GM21367 (cell line): Measurements from ENCODE around the gene IREB2.
"Not testable (repeated sequence)": the region's sequence is repeated elsewhere in the genome, so short reads cannot be mapped to it uniquely, and the experiment has no call there.

ENCODE experiments used
- ATAC-seq: cut with Tn5 transposase; IDR thresholded peaks from one replicate; pipeline ENCODE4 v1.9.1; 2021; ENCODE audit not compliant: unreplicated experiment

IREB2 gene

GRCh38 chr15:78434134-78434533, 3.9 kb upstream of the IREB2 start:
- no peak for ATAC-seq

GRCh38 chr15:78434711-78435110, 3.3 kb upstream of the IREB2 start:
- ATAC-seq, result not testable (repeated sequence)

DNA sequence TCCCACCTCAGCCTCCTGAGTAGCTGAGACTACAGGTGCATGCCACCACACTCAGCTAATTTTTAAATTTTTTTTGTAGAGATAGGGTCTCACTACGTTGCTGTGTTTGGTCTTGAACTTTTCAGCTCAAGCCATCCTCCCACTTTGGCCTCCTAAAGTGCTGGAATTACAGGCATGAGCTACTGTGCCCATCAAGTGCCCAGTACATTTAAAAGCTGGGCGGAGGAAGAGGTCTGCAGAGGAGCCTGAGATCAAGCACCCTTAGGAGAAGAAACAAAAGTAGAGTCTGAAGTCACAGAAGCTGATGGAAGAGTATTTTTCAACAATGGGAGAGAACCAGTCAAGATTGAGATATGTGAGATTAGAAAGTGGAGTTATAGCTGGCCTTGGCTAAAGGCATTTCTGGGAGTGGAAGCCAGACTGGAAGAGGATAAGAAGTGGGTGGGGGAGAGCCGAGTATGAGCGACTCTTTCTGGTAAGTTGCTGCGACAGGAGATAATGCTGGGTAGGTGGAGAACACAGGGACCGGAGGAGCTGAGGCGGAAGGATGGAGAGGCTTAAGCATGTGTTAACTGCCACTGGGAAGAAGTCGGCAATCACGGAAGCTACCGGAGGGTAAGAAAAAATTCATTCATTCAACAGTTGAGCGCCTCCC, 782 bp upstream of the IREB2 start:
- ATAC-seq, result no peak

DNA sequence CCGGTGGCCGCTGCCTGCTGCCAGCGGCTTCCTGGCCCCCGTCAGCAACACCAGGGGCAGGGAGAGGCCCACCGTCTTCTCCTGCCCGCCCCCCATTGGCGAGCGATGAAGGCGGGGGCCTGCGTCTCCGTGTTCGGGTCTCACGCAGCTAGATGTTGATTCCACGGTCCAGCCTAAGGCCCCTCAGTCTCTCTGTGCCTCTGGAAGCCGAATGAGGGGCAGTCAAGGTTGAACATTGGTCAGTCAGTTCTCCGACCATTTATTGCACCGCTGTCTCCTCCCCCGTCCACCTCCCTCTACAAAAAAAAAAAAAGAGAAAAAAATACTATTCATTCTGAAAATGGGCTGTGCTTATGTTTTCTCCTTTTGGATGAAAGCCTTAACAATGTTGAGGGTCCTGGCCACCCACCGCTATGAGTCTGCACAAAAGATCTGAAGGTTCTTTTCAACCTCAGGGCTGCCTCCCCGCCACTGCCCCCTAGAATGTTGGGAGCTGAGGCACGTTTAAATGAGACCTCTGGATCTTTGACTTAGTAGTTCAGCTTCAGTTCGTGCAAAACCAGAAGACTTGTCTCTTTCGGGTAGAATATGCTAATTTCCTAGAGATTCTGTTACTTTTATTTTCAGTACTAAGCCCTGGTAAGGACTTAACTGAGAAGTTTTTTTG, 736 bp downstream of the IREB2 start:
- peak; percentile 20 for ATAC-seq

DNA sequence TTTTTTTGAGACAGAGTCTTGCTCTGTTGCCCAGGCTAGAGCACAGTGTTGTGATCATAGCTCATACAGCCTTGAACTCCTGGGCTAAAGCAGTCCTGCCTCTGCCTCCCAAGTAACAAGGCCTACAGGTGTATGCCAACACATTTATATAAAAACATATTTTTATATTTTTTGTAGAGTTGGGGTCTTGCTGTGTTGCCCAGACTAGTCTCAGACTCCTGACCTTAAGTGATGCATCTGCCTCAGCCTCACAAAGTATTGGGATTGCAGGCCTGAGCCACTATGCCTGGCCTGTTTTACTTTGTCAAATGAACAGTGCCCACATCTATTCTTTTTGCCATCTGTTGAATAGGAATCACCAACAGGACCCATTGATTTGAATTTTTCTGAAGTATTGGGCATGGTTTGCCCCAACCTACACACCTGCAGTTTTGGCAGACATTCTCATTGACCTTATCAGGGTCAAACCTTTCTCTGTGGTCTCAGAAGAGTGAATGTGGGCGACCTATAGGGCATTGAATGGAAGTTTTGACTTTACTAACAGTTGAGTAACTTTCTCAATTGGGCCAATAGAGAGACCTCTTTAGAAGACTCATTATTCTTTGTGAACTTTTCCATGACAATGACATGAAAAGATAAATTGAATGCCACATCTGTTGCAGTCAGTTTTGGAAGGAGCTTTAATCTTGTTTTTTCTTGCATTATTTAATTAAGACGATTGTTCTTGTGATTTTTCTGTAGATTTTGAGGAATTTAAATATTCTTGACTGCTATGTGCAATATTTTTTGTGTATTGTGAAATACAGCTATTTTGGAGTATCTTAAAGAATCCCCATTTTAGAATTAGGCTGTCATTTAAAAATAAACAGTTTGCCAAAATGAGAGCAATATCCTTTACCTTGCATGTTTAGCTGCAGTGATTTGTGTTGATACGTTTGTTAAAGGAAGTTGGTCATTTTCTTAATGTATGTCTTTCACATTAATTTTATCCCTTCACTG, 2.7 kb downstream of the IREB2 start:
- no peak for ATAC-seq

- ATAC-seq, result no peak
Measured at GRCh38 chr15:78444255-78444654, 6.2 kb downstream of the IREB2 start.

DNA sequence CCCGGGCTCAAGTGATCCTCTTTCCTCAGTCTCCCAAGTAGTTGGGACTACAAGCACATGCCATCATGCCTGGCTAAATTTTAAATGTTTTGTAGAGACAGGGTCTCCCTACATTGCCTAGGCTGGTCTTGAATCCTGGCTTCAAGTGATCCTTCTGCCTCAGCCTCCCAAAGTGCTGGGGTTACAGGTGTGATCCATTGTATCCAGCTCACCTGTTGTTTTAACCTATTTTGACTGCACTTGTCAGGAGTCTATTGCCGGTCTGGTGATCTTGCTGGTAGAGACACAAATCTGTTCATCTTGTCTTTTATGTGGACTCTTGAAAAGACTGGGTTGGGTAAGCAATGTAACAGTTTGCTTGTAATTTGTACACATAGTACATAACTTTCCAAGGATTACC, 7.9 kb downstream of the IREB2 start:
- ATAC-seq, result no peak

- ATAC-seq, result no peak
Measured at GRCh38 chr15:78446551-78446950, 8.5 kb downstream of the IREB2 start.

- ATAC-seq, result no peak
Measured at GRCh38 chr15:78448441-78449219, 10.6 kb downstream of the IREB2 start.

DNA sequence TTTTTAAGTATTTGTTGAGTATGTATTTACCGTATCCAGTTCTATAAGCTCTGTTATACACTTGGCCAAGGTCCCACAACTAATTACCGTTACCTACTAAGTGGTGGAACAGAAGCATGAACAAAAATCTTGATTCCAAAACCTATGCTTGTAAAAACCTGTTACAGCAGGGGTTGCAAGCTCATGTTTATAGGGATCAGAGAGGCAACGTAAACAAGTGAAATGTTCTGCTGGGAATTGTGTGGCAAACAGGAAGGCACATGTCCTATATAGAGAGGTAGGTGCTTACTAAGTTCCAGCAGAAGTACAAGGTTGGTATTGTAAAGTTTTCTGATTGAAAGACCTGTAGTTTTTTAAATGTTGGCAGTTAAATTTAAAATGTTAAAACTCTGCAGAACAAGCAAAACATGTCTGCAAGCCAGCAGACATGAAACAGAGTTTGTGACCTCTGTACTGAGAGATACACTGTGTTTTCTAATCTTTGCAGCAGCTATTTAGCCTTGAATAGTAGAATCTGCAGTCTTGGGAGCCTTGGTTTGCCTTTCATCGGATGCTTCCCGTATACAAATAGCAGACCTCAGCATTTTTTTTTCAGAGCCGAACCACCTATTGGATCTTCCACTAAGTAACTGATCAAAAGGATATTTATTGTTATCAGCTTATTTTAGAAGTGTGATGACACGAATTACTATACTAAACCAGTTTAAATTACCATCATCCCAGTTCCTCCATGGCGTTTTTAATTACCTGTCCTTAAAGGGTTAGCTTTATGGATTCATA, 11.4 kb downstream of the IREB2 start:
- no peak for ATAC-seq

DNA sequence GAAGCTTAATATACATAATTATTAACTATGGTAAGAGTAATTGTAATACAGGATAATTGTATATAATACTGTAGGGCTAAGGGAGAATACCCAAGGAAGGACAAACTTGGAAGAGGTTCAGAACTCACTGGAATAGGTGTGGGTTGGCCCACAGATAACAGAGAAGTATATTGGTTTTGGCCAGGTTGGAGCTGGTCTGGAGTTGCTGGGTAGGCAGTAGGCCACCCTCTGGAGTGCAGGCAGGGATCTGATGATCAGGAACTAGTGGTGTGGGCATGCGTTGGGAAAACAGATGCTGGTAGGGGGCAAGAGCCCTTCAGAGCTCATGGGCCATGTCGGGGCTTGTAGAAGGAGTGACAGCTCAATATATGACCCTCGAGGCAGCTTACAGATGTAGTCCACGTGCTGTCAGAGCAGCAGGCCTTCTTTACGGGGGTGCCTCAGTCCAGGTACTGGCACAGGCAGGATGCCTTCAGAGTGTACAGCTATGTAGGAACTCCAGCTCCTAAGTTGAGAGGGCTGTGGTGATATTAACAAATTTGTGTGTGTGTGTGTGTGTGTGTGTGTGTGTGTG, 12.4 kb downstream of the IREB2 start:
- no peak for ATAC-seq

DNA sequence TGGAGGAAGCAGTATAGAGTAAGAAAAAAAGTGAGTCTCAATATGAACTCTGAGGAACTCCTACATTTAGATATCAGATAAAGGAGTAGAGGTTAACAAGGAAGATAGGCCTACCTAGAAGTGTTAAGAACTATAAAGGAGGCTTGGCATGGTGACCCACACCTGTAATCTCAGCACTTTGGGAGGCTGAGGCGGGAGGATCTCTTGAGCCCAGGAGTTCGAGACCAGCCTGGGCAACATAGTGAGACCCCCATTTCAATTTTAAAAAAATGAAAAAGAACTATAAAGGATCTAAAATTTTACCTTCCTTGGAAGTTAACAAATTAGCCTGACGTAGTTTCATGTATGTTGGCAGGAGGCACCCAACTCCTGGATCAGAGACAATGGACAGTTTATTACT, 14.5 kb downstream of the IREB2 start:
- no peak for ATAC-seq

GRCh38 chr15:78453447-78453846, 15.4 kb downstream of the IREB2 start:
- ATAC-seq, result no peak

- ATAC-seq, result no peak
Measured at GRCh38 chr15:78454992-78455391, 17.0 kb downstream of the IREB2 start.

- no peak for ATAC-seq
Measured at GRCh38 chr15:78455749-78456148, 17.7 kb downstream of the IREB2 start.

DNA sequence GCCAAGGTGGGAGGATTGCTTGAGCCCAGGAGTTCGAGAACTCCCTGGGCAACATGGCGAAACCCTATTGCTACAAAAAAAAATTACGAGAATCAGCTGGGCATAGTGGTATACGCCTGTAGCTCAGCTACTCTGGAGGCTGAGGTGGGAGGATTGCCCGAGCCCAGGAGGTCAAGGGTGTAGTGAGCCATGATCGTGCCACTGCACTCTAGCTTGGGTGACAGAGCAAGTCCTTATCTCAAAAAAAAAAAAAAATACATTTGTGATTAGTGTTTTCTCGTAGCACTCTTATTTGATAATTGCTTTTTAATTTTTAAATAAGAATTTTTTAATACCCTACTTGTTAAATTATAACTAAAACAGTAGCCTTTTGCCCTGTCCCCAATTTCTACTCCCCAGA, 18.4 kb downstream of the IREB2 start:
- no peak for ATAC-seq

- no peak for ATAC-seq
Measured at GRCh38 chr15:78457101-78457500, 19.1 kb downstream of the IREB2 start.

GRCh38 chr15:78460737-78461136, 22.7 kb downstream of the IREB2 start:
- no peak for ATAC-seq

DNA sequence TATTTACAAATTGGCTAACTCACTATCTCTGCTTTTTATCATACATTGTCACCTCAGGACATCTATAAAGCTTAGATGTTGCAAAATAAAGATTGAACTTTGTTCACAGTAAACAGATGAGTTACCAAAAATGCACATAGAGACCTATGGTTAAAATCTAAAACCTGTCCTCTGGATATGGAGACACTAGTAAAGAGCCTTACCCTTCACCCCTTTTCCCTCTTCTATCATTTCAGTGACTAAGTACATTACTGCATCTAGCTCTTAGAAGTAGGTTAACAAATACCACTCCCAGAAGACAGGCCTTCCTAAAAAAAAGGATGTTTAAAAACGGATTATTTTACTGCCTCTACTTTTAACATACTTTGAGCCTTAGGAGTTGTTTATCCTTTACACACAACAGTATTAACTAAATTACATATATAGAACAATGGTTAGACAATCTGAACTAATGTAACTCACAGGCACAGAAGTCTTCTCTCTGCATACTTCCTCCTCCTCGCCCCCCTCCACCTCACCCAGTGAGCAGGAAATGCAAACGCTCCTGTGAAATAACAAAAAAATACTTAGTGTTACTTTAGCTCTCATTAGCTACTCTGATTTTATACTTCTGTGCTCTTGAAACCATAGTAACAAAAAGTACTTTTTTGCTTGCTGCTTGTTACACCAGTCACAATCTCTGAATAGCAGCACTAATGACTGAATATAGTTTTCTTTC, 23.3 kb downstream of the IREB2 start:
- no peak for ATAC-seq
